ENCODE data around the gene FXYD3.
"Not testable (repeated sequence)": the region's sequence is repeated elsewhere in the genome, so short reads cannot be mapped to it uniquely, and the experiment has no call there.

FXYD3 gene

GRCh38 chr19:35150445-35150844 lies 34.8 kb downstream of the FXYD3 start:
- H3K4me1 Mint-ChIP-seq: peaks cover 32% of the 10 kb centered on the region
- ATAC-seq: no peak
- H3K9me3 Mint-ChIP-seq: no peaks in the 10 kb centered on the region
- no peaks in the 10 kb centered on the region for H3K27me3 Mint-ChIP-seq
- H3K36me3 Mint-ChIP-seq: no peaks in the 10 kb centered on the region
- H3K27ac Mint-ChIP-seq: peak overlapping the region; percentile 10
- no peak overlapping the region for H3K4me3 Mint-ChIP-seq

DNA sequence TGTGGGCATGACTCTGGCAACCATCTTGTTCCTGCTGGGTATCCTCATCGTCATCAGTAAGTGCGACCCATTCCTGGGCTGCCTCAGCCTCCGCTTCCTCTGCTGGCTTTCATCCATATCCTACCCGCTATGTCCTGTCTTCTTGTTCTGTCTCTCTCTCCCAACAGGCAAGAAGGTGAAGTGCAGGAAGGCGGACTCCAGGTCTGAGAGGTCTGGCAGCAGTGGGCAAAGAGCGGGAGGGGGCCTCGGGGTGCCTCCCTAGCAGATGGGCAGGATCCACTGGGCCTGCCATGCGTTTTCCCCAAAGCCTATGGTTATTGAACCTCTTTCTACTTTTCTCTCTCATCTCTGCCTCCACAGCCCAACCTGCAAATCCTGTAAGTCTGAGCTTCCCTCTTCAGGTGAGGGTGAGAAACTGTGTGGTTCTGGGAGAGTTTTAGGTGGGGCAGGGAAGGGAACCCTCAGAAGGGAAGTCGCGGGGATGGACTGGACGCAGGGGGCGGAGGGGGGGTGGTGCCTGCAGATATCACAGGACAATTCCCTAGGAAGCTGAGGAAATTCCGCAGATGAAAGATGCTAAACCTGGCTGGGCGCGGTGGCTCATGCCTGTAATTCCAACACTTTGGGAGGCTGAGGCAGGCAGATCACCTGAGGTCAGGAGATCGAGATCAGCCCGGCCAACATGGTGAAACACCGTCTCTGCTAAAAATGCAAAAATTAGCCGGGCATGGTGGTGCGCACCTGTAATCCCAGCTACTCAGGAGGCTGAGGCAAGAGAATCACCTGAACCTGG lies 35.8 kb downstream of the FXYD3 start:
- Mint-ChIP-seq H3K27me3 (no peaks in the 10 kb centered on the region), H3K4me1 (peaks cover 42% of the 10 kb centered on the region), H3K36me3 (peaks cover 6% of the 10 kb centered on the region), H3K27ac (no peak overlapping the region), H3K4me3 (no peak overlapping the region), H3K9me3 (no peaks in the 10 kb centered on the region)
- no peak for ATAC-seq

DNA sequence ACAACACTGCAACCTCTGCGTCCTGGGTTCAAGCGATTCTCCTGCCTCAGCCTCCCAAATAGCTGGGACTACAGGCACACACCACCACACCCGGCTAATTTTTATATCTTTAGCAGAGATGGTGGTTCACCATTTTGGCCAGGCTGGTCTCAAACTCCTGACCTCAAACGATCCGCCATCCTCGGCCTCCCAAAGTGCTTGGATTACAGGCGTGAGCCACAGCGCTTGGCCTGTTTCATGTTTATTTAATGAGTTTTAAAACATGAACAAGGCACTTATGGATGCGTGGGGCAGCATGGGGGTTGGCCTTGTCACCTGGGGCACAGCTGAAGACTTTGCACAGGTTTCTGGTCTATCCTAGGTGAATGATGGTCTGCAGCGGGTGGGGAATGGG lies 37.5 kb downstream of the FXYD3 start:
- H3K36me3 Mint-ChIP-seq: peaks cover 16% of the 10 kb centered on the region
- peaks cover 48% of the 10 kb centered on the region for H3K4me1 Mint-ChIP-seq
- H3K27ac Mint-ChIP-seq: peak overlapping the region; percentile 96
- ATAC-seq, H3K27me3 Mint-ChIP-seq, H3K9me3 Mint-ChIP-seq: not testable (repeated sequence)
- peak overlapping the region; percentile 99 for H3K4me3 Mint-ChIP-seq

- H3K27me3 Mint-ChIP-seq: no peaks in the 10 kb centered on the region
- H3K4me1 Mint-ChIP-seq: peaks cover 56% of the 10 kb centered on the region
- ATAC-seq: peak; percentile 72
- no peaks in the 10 kb centered on the region for H3K9me3 Mint-ChIP-seq
- H3K4me3 Mint-ChIP-seq: peak overlapping the region; percentile 99
- peak overlapping the region; percentile 96 for H3K27ac Mint-ChIP-seq
- H3K36me3 Mint-ChIP-seq: peaks cover 23% of the 10 kb centered on the region
Observed at GRCh38 chr19:35153701-35154524, 38.3 kb downstream of the FXYD3 start.

- H3K4me1 Mint-ChIP-seq: peaks cover 56% of the 10 kb centered on the region
- H3K36me3 Mint-ChIP-seq: peaks cover 32% of the 10 kb centered on the region
- no peaks in the 10 kb centered on the region for H3K9me3 Mint-ChIP-seq
- peak; percentile 79 for ATAC-seq
- peak within 1 kb of the TSS; percentile 96 for H3K27ac Mint-ChIP-seq
- peak within 1 kb of the TSS; percentile 99 for H3K4me3 Mint-ChIP-seq
- H3K27me3 Mint-ChIP-seq: no peaks in the 10 kb centered on the region
Observed at GRCh38 chr19:35154525-35155406, 39.1 kb downstream of the FXYD3 start, which contains the start of gene FXYD5. FXYD5 (plus strand) TSS chr19:35154735; CDS start chr19:35155551, 816 bp downstream.

GRCh38 chr19:35155441-35155840 lies 39.8 kb downstream of the FXYD3 start:
- Mint-ChIP-seq H3K4me1 (peaks cover 56% of the 10 kb centered on the region), H3K36me3 (peaks cover 35% of the 10 kb centered on the region), H3K27me3 (no peaks in the 10 kb centered on the region), H3K9me3 (no peaks in the 10 kb centered on the region), H3K27ac (peak overlapping the region; percentile 96), H3K4me3 (peak overlapping the region; percentile 99)
- ATAC-seq: peak; percentile 59

GRCh38 chr19:35155981-35156672 lies 40.5 kb downstream of the FXYD3 start:
- Mint-ChIP-seq H3K27me3 (no peaks in the 10 kb centered on the region), H3K27ac (peak overlapping the region; percentile 96), H3K9me3 (peaks cover under 1% of the 10 kb centered on the region), H3K4me1 (peaks cover 57% of the 10 kb centered on the region), H3K36me3 (peaks cover 42% of the 10 kb centered on the region), H3K4me3 (peak overlapping the region; percentile 99)
- no peak for ATAC-seq

DNA sequence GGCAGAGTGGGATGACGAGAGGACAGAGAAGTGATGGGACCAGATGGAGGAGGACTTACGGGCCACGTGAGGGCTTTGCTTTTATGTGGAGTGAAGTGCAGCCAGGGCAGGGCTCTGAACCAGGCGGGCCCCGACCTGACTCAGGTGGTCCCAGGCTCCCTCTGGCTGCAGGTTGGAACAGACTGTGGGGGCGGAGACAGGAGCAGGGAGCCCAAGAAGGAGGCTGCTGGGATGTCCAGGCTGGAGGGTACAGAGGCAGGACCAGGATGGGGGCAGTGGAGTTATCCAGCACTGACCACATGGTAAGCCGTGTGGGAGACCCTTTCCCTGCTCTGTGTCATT lies 41.0 kb downstream of the FXYD3 start:
- Mint-ChIP-seq H3K27ac (peak overlapping the region; percentile 96), H3K4me1 (peaks cover 61% of the 10 kb centered on the region), H3K9me3 (peaks cover 4% of the 10 kb centered on the region), H3K27me3 (no peaks in the 10 kb centered on the region), H3K36me3 (peaks cover 47% of the 10 kb centered on the region), H3K4me3 (peak overlapping the region; percentile 99)
- ATAC-seq: no peak

- H3K36me3 Mint-ChIP-seq: peaks cover 55% of the 10 kb centered on the region
- peaks cover 7% of the 10 kb centered on the region for H3K9me3 Mint-ChIP-seq
- no peak for ATAC-seq
- peaks cover 55% of the 10 kb centered on the region for H3K4me1 Mint-ChIP-seq
- H3K27ac Mint-ChIP-seq: no peak overlapping the region
- no peaks in the 10 kb centered on the region for H3K27me3 Mint-ChIP-seq
- H3K4me3 Mint-ChIP-seq: no peak overlapping the region
Observed at GRCh38 chr19:35157431-35157830, 41.8 kb downstream of the FXYD3 start.

GRCh38 chr19:35159606-35160005 lies 44.0 kb downstream of the FXYD3 start:
- Mint-ChIP-seq H3K36me3 (peaks cover 77% of the 10 kb centered on the region), H3K27me3 (no peaks in the 10 kb centered on the region), H3K27ac (peak overlapping the region; percentile 14), H3K4me3 (no peak overlapping the region), H3K4me1 (peaks cover 36% of the 10 kb centered on the region), H3K9me3 (peaks cover 10% of the 10 kb centered on the region)
- ATAC-seq: no peak

GRCh38 chr19:35160629-35161433 lies 45.2 kb downstream of the FXYD3 start:
- Mint-ChIP-seq H3K27ac (peak overlapping the region; percentile 25), H3K36me3 (peaks cover 89% of the 10 kb centered on the region), H3K27me3 (no peaks in the 10 kb centered on the region), H3K4me3 (no peak overlapping the region), H3K9me3 (peaks cover 12% of the 10 kb centered on the region), H3K4me1 (peaks cover 30% of the 10 kb centered on the region)
- no peak for ATAC-seq

GRCh38 chr19:35161434-35161743 lies 45.8 kb downstream of the FXYD3 start:
- H3K27me3 Mint-ChIP-seq: no peaks in the 10 kb centered on the region
- H3K27ac Mint-ChIP-seq: no peak overlapping the region
- no peak for ATAC-seq
- H3K4me1 Mint-ChIP-seq: peaks cover 30% of the 10 kb centered on the region
- H3K4me3 Mint-ChIP-seq: no peak overlapping the region
- peaks cover 13% of the 10 kb centered on the region for H3K9me3 Mint-ChIP-seq
- H3K36me3 Mint-ChIP-seq: peaks cover 90% of the 10 kb centered on the region

DNA sequence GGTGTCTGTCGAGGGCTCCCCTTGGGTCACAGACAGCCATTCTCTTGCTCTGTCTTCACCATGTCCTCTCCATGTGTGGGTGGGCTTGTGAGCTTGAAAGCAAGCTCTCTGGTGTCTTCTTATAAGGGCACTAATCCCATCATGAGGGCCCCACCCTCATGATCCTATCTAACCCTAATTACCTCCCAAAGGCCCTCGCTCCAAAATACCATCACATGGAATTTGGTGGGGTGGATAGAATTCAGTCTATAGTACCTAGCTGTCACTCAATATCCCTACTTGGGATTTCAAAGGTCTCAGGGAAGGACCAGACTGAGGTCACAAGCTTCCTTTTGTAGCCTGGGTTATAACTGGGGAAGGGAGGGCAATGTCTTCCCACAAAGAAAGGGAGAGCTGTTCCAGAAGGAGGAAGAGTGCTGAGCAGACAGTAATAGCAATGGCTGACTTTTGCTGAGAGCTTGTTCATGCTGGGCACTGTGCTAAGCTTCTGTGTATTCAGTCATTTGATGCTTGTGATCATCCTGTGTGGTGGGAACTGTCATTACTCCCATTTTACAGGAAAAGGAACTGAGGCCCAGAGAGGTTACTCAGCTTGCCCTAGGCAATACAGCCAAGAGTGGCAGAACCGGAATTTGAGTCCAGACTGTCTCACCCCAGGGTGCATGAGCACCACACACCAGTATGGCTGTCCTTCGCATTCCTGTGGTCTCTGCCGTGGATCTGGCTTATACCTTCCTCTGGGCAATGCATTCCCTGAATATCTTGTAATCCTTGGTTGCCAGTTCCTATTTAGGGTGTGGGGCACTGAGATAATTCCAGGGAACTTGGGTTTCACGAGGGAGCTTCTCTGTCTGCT lies 47.1 kb downstream of the FXYD3 start:
- ATAC-seq: no peak
- Mint-ChIP-seq H3K36me3 (peaks cover 96% of the 10 kb centered on the region), H3K4me3 (no peak overlapping the region), H3K27ac (peak overlapping the region; percentile 32), H3K9me3 (peaks cover 16% of the 10 kb centered on the region), H3K27me3 (no peaks in the 10 kb centered on the region), H3K4me1 (peaks cover 39% of the 10 kb centered on the region)

Data from stimulated activated memory B cell treated with anti-CD40 and anti-IgM and Interleukin-4, amounts not matched to agents 10 μg/mL and 1 μg/mL and 100 μg/mL, for 72 hours (primary cell).